Measurements from ENCODE around the gene FANCB.

DNA sequence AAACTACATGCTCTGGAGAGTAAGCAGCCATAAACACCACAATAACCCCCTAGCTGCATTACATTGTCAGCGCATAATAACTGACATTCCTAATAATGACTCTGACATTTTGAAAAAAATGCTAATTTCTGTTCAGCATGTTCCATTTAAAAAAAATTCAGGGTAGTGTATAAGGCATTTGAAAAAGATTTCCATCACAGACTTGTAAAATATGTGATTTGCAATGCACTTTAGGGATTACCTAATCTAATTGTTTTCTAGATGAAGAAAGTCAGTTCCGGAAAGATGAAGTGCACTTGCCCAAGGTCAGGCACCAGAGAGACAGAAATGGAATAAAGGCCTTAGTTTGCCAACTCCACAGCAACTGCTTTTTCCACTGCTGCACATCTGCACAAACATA, 55.3 kb downstream of the FANCB start:
- TF ChIP-seq, protein P1, sequence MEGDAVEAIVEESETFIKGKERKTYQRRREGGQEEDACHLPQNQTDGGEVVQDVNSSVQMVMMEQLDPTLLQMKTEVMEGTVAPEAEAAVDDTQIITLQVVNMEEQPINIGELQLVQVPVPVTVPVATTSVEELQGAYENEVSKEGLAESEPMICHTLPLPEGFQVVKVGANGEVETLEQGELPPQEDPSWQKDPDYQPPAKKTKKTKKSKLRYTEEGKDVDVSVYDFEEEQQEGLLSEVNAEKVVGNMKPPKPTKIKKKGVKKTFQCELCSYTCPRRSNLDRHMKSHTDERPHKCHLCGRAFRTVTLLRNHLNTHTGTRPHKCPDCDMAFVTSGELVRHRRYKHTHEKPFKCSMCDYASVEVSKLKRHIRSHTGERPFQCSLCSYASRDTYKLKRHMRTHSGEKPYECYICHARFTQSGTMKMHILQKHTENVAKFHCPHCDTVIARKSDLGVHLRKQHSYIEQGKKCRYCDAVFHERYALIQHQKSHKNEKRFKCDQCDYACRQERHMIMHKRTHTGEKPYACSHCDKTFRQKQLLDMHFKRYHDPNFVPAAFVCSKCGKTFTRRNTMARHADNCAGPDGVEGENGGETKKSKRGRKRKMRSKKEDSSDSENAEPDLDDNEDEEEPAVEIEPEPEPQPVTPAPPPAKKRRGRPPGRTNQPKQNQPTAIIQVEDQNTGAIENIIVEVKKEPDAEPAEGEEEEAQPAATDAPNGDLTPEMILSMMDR (IDR thresholded peaks at IDR 0.05) = no peak
- no peak for TF ChIP-seq EZH2 (IDR thresholded peaks at IDR 0.05)
- TF ChIP-seq EZH2phosphoT487 (IDR thresholded peaks at IDR 0.05) = no peak
